H9 (cell line): Measurements from ENCODE around the gene VAMP2. TPM values are rescaled to one million over a fixed set of nuclear protein-coding genes. Genes with fewer than 3 reads are reported as not detected.

ENCODE experiments used
- DNase-seq: peaks from one replicate; pipeline ENCODE4 v3.0.0-alpha.2; 2017
- H2AFZ ChIP-seq: one replicate; pipeline ENCODE4 v1.6.1; 2013; ENCODE audit warnings: mild to moderate bottlenecking, low read length, control low read depth, moderate library complexity
- H2AK5ac ChIP-seq: 2 replicates; pipeline ENCODE4 v1.6.1; 2013; ENCODE audit warnings: low read length, control low read depth, mixed read lengths; ENCODE audit not compliant: insufficient read length
- H2BK120ac ChIP-seq: one replicate; pipeline ENCODE4 v1.6.1; 2013; ENCODE audit warnings: low read depth, mild to moderate bottlenecking, low read length, control low read depth, inconsistent platforms; ENCODE audit not compliant: poor library complexity, severe bottlenecking
- H2BK12ac ChIP-seq: 2 replicates; pipeline ENCODE4 v1.6.1; 2013; ENCODE audit warnings: low read length, control low read depth, mixed read lengths, low read depth; ENCODE audit not compliant: insufficient read length
- H2BK15ac ChIP-seq: 2 replicates; pipeline ENCODE4 v1.6.1; 2013; ENCODE audit warnings: low read depth, low read length, control low read depth
- H2BK20ac ChIP-seq: one replicate; pipeline ENCODE4 v1.6.1; 2013; ENCODE audit warnings: low read depth, mild to moderate bottlenecking, low read length, control low read depth, inconsistent platforms; ENCODE audit not compliant: poor library complexity, severe bottlenecking
- H2BK5ac ChIP-seq: 2 replicates; pipeline ENCODE4 v1.6.1; 2013; ENCODE audit warnings: low read length, control low read depth, mixed read lengths; ENCODE audit not compliant: insufficient read length
- H3K14ac ChIP-seq: 2 replicates; pipeline ENCODE4 v1.6.1; 2013; ENCODE audit warnings: low read length, control low read depth; ENCODE audit not compliant: insufficient read depth
- H3K18ac ChIP-seq: 2 replicates; pipeline ENCODE4 v1.6.1; 2013; ENCODE audit warnings: low read depth, mild to moderate bottlenecking, mixed read lengths, low read length, control low read depth; ENCODE audit not compliant: insufficient read length
- H3K23ac ChIP-seq: 2 replicates; pipeline ENCODE4 v1.6.1; 2013; ENCODE audit warnings: low read length, control low read depth, mixed read lengths, low read depth; ENCODE audit not compliant: insufficient read length
- H3K23me2 ChIP-seq: 2 replicates; pipeline ENCODE4 v1.6.1; 2013; ENCODE audit warnings: low read depth, mild to moderate bottlenecking, mixed read lengths, low read length, control low read depth; ENCODE audit not compliant: insufficient read length, poor library complexity, severe bottlenecking
- H3K27ac ChIP-seq: 2 replicates; pipeline ENCODE4 v1.5.1; 2013; ENCODE audit warnings: low read length, control low read depth, mixed read lengths, low read depth; ENCODE audit not compliant: insufficient read length
- H3K27me3 ChIP-seq: 2 replicates; pipeline ENCODE4 v1.6.1; 2013; ENCODE audit warnings: low read length, control low read depth, inconsistent platforms; ENCODE audit not compliant: insufficient read depth
- H3K4ac ChIP-seq: 2 replicates; pipeline ENCODE4 v1.6.1; 2013; ENCODE audit warnings: low read depth, mild to moderate bottlenecking, control low read depth, inconsistent platforms, low read length, moderate library complexity
- H3K4me1 ChIP-seq: 2 replicates; pipeline ENCODE4 v1.6.1; 2013; ENCODE audit warnings: low read length, control low read depth, inconsistent platforms; ENCODE audit not compliant: insufficient read depth
- H3K4me2 ChIP-seq: 2 replicates; pipeline ENCODE4 v1.6.1; 2013; ENCODE audit warnings: low read length, control low read depth, mixed read lengths; ENCODE audit not compliant: insufficient read length, insufficient read depth
- H3K56ac ChIP-seq: 2 replicates; pipeline ENCODE4 v1.6.1; 2013; ENCODE audit warnings: low read depth, mild to moderate bottlenecking, mixed read lengths, low read length, control low read depth; ENCODE audit not compliant: insufficient read length
- H3K79me1 ChIP-seq: 2 replicates; pipeline ENCODE4 v1.6.1; 2013; ENCODE audit warnings: low read depth, mild to moderate bottlenecking, moderate library complexity, low read length, control low read depth, inconsistent platforms; ENCODE audit not compliant: insufficient read depth, poor library complexity, severe bottlenecking
- H3K79me2 ChIP-seq: 2 replicates; pipeline ENCODE4 v1.6.1; 2013; ENCODE audit warnings: low read length, control low read depth, inconsistent platforms; ENCODE audit not compliant: insufficient read depth
- H3K9ac ChIP-seq: 2 replicates; pipeline ENCODE4 v1.6.1; 2013; ENCODE audit warnings: low read length, control low read depth, mixed read lengths; ENCODE audit not compliant: insufficient read length; ENCODE audit errors: extremely low read depth
- H3K9me3 ChIP-seq: one replicate; pipeline ENCODE4 v1.6.1; 2013; ENCODE audit warnings: low read depth, low read length, inconsistent platforms; ENCODE audit not compliant: control insufficient read depth
- H3T11ph ChIP-seq: one replicate; pipeline ENCODE4 v1.6.1; 2013; ENCODE audit warnings: mild to moderate bottlenecking, low read length, control low read depth, inconsistent platforms
- H4K20me1 ChIP-seq: one replicate; pipeline ENCODE4 v1.6.1; 2013; ENCODE audit not compliant: control insufficient read depth, insufficient read length, insufficient read depth
- H4K5ac ChIP-seq: 2 replicates; pipeline ENCODE4 v1.6.1; 2013; ENCODE audit warnings: low read depth, mild to moderate bottlenecking, mixed read lengths, low read length, control low read depth; ENCODE audit not compliant: insufficient read length
- H4K8ac ChIP-seq: replicated peaks from 2 replicates; pipeline ENCODE4 v1.6.1; 2013; ENCODE audit warnings: low read length, control low read depth, mixed read lengths, low read depth; ENCODE audit not compliant: insufficient read length
- H4K91ac ChIP-seq: 2 replicates; pipeline ENCODE4 v1.6.1; 2013; ENCODE audit warnings: low read depth, mild to moderate bottlenecking, moderate library complexity, mixed read lengths, low read length, control low read depth; ENCODE audit not compliant: insufficient read length
- H3K27ac Mint-ChIP-seq, 3 experiments: 2 replicates in 2 of 3; 3 replicates in 1 of 3; pipeline ENCODE4 v1.8.0; 2020 to 2021; ENCODE audit warnings: mixed read lengths in 3 of 3, mild to moderate bottlenecking in 1 of 3, moderate library complexity in 1 of 3
- H3K27me3 Mint-ChIP-seq: 2 replicates; pipeline ENCODE4 v1.8.0; 2021; ENCODE audit warnings: low read depth, mild to moderate bottlenecking, moderate library complexity, mixed read lengths
- H3K36me3 Mint-ChIP-seq, 3 experiments: 2 replicates in 2 of 3; 3 replicates in 1 of 3; pipeline ENCODE4 v1.8.0; 2020 to 2021; ENCODE audit warnings: low read depth in 3 of 3, mixed read lengths in 3 of 3; ENCODE audit not compliant: insufficient read depth in 1 of 3
- H3K4me1 Mint-ChIP-seq, 2 experiments: 2 replicates each; pipeline ENCODE4 v1.8.0; 2020; ENCODE audit warnings: mixed read lengths in 2 of 2
- H3K4me3 Mint-ChIP-seq, 2 experiments: 2 replicates in 1 of 2; 3 replicates in 1 of 2; pipeline ENCODE4 v1.8.0; 2020 to 2021; ENCODE audit warnings: mild to moderate bottlenecking in 2 of 2, mixed read lengths in 2 of 2, moderate library complexity in 1 of 2
- H3K9me3 Mint-ChIP-seq, 2 experiments: 2 replicates in 1 of 2; 3 replicates in 1 of 2; pipeline ENCODE4 v1.8.0; 2020; ENCODE audit warnings: mild to moderate bottlenecking in 2 of 2, mixed read lengths in 2 of 2, moderate library complexity in 1 of 2
- CTCF ChIP-seq: fragments of 200-600 bp; sonication (generic); conservative IDR thresholded peaks from 3 replicates; pipeline ENCODE4 v1.8.0; 2021; ENCODE audit warnings: antibody characterized with exemption, mild to moderate bottlenecking
- WGBS: extraction: QIAGEN DNeasy Blood & Tissue Kit; methylation state at CpG from one replicate; pipeline ENCODE4 v1.1.7; 2013; ENCODE audit warnings: missing lambda C conversion rate, low lambda C conversion rate, mixed read lengths; ENCODE audit not compliant: insufficient read length; ENCODE audit errors: extremely low coverage; 5-methylcytosine and 5-hydroxymethylcytosine counted together
- total RNA-seq: library from RNA; stranded (reverse); gene quantifications from 2 replicates; pipeline ENCODE4 v1.2.1, GENCODE V29; 2021

The VAMP2 gene
- total RNA-seq, 1 experiment from 2014 or later, result 22.8 TPM

GRCh38 chr17:8149419-8150193, 13.1 kb downstream of the VAMP2 start:
- no peaks in the 10 kb centered on the region for H4K20me1 ChIP-seq
- H2AFZ ChIP-seq, result no peak overlapping the region
- Mint-ChIP-seq H3K4me1 (peaks cover 21 to 25% of the 10 kb centered on the region in 2 experiments), H3K27me3 (peaks cover 2% of the 10 kb centered on the region), H3K36me3 (peaks cover 28 to 47% (median 41%) of the 10 kb centered on the region in 3 experiments), H3K9me3 (no peaks in the 10 kb centered on the region), H3K27ac (no peak overlapping the region; a peak in 1 of 7 replicates), H3K4me3 (peak overlapping the region in 1 of 2 experiments; percentile 54; a peak in 2 of 5 replicates)
- no peak for TF ChIP-seq CTCF
- no peak overlapping the region for H2BK5ac ChIP-seq
- no peak overlapping the region for H3T11ph ChIP-seq
- H3K14ac ChIP-seq, result no peak overlapping the region
- H2BK12ac ChIP-seq, result no peak overlapping the region
- H3K4me2 ChIP-seq, result no peak overlapping the region
- H3K4me1 ChIP-seq, result peaks cover 5% of the 10 kb centered on the region
- H2AK5ac ChIP-seq, result no peak overlapping the region
- H3K23ac ChIP-seq, result no peak overlapping the region
- H2BK20ac ChIP-seq, result no peak overlapping the region
- no peak overlapping the region for H4K8ac ChIP-seq
- no peak overlapping the region for H4K91ac ChIP-seq
- no peak for DNase-seq
- no peak overlapping the region for H3K56ac ChIP-seq
- peaks cover 2% of the 10 kb centered on the region for H3K79me1 ChIP-seq
- no peak overlapping the region for H2BK15ac ChIP-seq
- no peaks in the 10 kb centered on the region for H3K27me3 ChIP-seq
- no peak overlapping the region for H4K5ac ChIP-seq
- no peak overlapping the region for H3K27ac ChIP-seq
- no peak overlapping the region for H3K18ac ChIP-seq
- no peaks in the 10 kb centered on the region for H3K79me2 ChIP-seq
- H3K23me2 ChIP-seq, result peaks cover 13% of the 10 kb centered on the region
- H2BK120ac ChIP-seq, result no peak overlapping the region
- no CpG with 5 or more reads among the region's 29 CpGs for whole genome bisulfite sequencing
- H3K9ac ChIP-seq, result no peak overlapping the region
- H3K9me3 ChIP-seq, result no peaks in the 10 kb centered on the region
- no peak overlapping the region for H3K4ac ChIP-seq
